ENCODE measurements around the gene AGTRAP. TPM values are rescaled to one million over a fixed set of nuclear protein-coding genes. Genes with fewer than 3 reads are reported as not detected.

The AGTRAP gene
- total and polyA plus RNA-seq, 9 of the 15 experiments (the other 6 are each of a cell fraction or from before 2014, with no cell fraction given): 26.8 to 105 (median 57.5) TPM

- TF ChIP-seq E2F8 (IDR thresholded peaks at IDR 0.05; ENCODE audit: low read depth, partially characterized antibody) (no peak), MLLT1 (IDR thresholded peaks at IDR 0.05) (peak in 1 of 2 experiments; percentile 48; a peak in 1 of 4 replicates), SLC30A9 (CRISPR knock-in tag; IDR thresholded peaks at IDR 0.05) (no peak), HDAC6 (IDR thresholded peaks at IDR 0.05; ENCODE audit: low read depth, low read length) (no peak), ZBTB2 (IDR thresholded peaks at IDR 0.05) (no peak; the same call in 1 of the 2 replicates), ZNF263 (CRISPR knock-in tag; IDR thresholded peaks at IDR 0.05; ENCODE audit: borderline replicate concordance) (no peak), FUS (optimal IDR thresholded peaks at IDR 0.05; ENCODE audit: low read depth, low read length) (no peak), EGR1 (conservative IDR thresholded peaks at IDR 0.05) (no peak), THRAP3 (IDR thresholded peaks at IDR 0.05; ENCODE audit: borderline replicate concordance) (no peak), CBX3 (IDR thresholded peaks at IDR 0.05; ENCODE audit: borderline replicate concordance in 1 of 2, low read length in 2 of 2) (peak in 1 of 2 experiments; percentile 75; a peak in 1 of 3 replicates), CHAMP1 (IDR thresholded peaks at IDR 0.05) (no peak)
- TF ChIP-seq, protein P1, sequence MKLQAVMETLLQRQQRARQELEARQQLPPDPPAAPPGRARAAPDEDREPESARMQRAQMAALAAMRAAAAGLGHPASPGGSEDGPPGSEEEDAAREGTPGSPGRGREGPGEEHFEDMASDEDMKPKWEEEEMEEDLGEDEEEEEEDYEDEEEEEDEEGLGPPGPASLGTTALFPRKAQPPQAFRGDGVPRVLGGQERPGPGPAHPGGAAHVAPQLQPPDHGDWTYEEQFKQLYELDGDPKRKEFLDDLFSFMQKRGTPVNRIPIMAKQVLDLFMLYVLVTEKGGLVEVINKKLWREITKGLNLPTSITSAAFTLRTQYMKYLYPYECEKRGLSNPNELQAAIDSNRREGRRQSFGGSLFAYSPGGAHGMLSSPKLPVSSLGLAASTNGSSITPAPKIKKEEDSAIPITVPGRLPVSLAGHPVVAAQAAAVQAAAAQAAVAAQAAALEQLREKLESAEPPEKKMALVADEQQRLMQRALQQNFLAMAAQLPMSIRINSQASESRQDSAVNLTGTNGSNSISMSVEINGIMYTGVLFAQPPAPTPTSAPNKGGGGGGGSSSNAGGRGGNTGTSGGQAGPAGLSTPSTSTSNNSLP (IDR thresholded peaks at IDR 0.05; ENCODE audit: borderline replicate concordance, low read depth, low read length): peak; percentile 81; the same call in 1 of the 2 replicates
Measured at GRCh38 chr1:11797525-11798216, 61.7 kb downstream of the AGTRAP start (continued).
